Keratinocyte (primary cell): ENCODE results near the gene SLC12A9.

Source experiments
- EZH2 ChIP-seq: IDR thresholded peaks from one replicate; pipeline ENCODE4 v1.6.1; 2012; ENCODE audit warnings: inconsistent platforms, mild to moderate bottlenecking, low read length, moderate library complexity
- TF ChIP-seq, protein P1 (sequence below), 3 experiments: IDR thresholded peaks in 1 of 3; conservative IDR thresholded peaks in 1 of 3; optimal IDR thresholded peaks in 1 of 3; 2 replicates in 2 of 3; 3 replicates in 1 of 3; pipeline versions ENCODE3 to v1.5.1; 2011; ENCODE audit warnings: low read length in 3 of 3, mild to moderate bottlenecking in 3 of 3, moderate library complexity in 2 of 3, control low read depth in 1 of 3, inconsistent platforms in 1 of 3; ENCODE audit not compliant: insufficient read depth in 2 of 3; ENCODE audit errors: extremely low read depth in 1 of 3

DNA sequence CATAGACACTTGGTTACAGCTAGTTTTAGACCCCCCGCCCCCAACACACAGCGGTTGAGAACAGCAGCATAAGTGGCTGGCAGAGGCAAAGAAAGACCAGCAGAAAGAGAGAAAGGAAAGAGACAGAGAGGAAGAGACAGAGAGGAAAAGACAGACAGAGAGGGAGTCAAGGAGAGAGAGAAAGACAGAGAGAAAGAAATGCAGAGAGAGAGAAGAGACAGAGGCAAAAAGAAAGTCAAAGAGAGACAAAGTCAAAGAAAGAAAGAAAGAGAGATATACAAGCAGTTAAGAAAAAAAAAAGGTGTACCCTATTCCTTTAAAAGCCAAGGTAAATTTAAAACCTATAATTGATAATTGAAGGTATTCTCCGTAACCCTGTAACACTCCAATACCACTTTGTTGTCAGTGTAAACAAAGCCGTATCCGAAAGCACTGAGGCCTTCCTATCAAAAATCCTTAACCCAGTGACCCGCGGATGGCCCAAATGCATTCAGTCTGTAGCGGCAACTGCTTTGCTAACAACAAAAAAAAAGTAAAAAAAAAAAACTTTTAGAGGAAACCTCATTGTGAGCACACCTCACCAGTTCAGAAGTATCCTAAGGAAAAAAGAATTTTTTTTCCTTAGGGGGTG, 11.9 kb upstream of the SLC12A9 start:
- TF ChIP-seq, protein P1, sequence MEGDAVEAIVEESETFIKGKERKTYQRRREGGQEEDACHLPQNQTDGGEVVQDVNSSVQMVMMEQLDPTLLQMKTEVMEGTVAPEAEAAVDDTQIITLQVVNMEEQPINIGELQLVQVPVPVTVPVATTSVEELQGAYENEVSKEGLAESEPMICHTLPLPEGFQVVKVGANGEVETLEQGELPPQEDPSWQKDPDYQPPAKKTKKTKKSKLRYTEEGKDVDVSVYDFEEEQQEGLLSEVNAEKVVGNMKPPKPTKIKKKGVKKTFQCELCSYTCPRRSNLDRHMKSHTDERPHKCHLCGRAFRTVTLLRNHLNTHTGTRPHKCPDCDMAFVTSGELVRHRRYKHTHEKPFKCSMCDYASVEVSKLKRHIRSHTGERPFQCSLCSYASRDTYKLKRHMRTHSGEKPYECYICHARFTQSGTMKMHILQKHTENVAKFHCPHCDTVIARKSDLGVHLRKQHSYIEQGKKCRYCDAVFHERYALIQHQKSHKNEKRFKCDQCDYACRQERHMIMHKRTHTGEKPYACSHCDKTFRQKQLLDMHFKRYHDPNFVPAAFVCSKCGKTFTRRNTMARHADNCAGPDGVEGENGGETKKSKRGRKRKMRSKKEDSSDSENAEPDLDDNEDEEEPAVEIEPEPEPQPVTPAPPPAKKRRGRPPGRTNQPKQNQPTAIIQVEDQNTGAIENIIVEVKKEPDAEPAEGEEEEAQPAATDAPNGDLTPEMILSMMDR (optimal IDR thresholded peaks at IDR 0.05 in 1 of 3, IDR thresholded peaks at IDR 0.05 in 1 of 3, conservative IDR thresholded peaks at IDR 0.05 in 1 of 3; ENCODE audit: extremely low read depth in 1 of 3, insufficient read depth in 2 of 3, low read length in 3 of 3) = no peak
- TF ChIP-seq EZH2 = no peak
